ENCODE data around the gene DNM3. TPM values are rescaled to one million over a fixed set of nuclear protein-coding genes. Genes with fewer than 3 reads are reported as not detected.
"Not testable (repeated sequence)": the region's sequence is repeated elsewhere in the genome, so short reads cannot be mapped to it uniquely, and the experiment has no call there.

The DNM3 gene
- total RNA-seq, 1 donor from 2014 or later = 8.2 TPM

DNA sequence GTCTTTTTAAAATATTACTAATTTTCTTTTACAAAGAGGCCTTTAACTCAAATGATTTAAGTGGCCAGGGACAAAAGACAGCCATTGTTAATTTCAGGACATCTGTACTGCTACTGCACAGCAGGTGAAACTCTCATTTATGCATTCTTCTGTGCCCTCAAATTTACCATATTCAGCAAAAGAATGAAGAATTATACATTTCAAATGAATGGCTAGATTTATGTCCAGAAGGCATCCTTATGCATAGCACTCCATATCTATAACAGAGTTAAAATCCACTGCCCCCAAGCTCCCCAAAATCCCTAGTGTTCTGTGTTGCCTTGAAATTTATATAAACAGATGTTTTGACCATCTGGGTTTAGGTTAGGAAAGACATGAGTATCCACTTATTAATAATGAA lies 202.6 kb downstream of the DNM3 start:
- no peak for DNase-seq

DNA sequence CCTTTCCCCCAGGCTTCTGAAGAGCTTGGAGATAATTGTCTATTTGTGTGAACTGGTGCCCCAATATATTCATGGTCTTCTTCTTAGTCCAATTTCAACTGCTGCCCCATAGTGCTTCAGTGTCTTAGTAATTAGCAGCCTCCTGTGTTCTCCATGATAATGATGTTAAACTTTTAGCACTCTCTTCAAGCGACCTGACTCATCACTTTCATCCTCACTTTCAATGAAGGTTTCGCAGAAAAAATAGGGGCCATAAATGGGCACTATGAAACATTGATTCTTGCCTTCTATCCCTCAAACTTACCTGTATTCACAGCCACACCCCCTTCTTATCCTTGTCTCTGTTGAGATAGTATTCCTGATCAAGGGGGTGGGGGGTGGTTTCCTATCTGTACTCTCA lies 210.6 kb downstream of the DNM3 start:
- no peak for DNase-seq

DNA sequence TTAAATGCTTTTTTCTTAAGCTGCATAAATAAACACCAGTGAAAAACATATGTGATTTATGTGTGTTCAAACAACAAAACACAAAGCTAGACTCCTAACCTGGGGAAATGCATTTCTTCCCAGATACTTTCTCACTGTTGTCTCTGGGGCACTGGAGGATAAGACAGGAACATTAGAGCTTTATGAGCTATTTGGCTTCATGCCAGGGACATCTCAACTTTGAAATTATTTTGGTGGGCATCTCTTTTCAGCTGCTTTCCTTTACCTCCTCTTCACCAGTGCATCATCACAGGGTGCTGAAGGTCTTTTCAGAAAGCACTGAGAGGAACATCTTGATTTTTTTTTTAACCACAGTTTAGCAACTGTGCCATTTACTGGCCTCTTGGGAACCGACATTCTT lies 212.9 kb downstream of the DNM3 start:
- no peak for DNase-seq

DNA sequence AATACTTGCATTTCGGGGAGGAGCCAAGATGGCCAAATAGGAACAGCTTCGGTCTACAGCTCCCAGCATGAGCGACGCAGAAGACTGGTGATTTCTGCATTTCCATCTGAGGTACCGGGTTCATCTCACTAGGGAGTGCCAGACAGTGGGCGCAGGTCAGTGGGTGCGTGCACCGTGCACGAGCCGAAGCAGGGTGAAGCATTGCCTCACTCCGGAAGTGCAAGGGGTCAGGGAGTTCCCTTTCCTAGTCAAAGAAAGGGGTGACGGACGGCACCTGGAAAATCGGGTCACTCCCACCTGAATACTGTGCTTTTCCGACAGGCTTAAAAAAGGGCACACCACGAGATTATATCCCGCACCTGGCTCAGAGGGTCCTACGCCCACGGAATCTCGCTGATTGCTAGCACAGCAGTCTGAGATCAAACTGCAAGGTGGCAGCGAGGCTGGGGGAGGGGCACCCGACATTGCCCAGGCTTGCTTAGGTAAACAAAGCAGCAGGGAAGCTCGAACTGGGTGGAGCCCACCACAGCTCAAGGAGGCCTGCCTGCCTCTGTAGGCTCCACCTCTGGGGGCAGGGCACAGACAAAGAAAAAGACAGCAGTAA lies 214.6 kb downstream of the DNM3 start:
- DNase-seq = not testable (repeated sequence)

DNA sequence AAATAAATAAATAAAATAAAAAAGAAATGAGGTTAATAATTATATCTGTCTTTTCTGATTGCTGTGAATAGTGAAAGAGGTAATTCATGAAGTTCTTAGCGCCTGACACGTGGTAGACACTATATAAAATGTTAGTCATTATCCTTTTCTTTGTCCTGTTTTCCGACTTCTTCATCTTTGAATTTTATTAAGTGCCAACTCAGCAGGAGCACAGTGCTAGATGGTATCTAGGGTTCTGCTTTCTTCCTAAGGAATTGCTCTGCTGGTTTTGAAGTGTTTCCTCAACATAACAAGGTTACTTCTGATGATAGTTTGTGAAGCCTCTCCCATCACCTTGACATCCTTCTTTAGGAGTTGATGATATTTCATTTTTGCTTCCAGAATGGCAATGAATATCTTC lies 227.0 kb downstream of the DNM3 start:
- no peak for DNase-seq

DNA sequence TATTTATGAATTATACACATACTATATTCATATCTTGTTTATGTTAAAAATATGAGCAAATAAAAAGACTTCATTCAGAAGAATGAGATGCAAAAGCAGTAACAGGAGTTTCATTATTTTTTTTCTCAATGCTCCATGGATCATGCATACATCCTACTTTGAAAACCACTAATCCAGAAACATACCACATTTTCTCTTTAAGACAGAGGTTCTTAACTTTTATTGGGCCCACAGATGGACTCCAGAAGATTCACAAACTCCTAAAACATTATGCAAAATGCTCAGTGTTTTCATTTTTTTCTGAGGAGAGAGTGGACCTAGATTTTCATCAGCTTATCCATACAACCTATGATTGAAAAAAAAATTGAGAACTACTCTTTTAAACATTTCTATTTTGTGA lies 227.8 kb downstream of the DNM3 start:
- no peak for DNase-seq

DNA sequence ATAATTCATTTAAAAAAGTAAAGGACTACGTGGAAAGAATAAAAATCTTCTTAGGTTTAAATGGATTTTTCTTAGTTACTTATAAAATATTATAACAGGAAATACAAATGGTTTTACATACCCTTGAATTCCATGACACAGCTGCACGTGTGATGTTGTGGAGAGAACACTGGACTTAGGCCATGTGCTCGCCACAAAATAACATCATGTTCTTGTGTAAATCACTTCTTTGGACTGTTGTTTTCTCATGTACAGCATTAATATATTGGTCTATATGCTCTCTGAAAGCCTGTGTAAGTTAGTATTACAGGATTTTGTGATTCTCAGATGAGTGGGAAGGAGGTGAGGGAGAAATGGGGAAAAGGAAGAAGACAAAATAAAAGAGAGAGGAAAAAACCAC lies 228.2 kb downstream of the DNM3 start:
- no peak for DNase-seq

DNA sequence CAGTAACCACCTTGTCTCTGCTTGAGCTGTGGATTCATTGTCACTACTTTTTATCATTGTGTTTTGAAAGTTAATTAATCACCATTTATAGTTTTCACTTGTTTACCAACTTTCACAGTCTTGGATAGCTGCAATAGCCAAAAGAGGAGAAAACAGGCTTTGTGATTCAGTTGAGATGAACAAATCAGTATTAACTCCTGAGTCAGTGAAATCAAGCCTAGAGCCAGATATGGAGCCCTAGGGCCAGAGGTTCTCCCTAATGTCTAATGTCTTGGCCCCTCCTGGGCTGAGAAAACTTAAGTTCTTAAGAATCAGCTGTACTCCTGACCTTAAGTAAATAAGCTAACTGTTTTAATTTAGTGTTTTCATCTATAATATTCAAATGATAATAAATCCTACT lies 228.8 kb downstream of the DNM3 start:
- no peak for DNase-seq

DNA sequence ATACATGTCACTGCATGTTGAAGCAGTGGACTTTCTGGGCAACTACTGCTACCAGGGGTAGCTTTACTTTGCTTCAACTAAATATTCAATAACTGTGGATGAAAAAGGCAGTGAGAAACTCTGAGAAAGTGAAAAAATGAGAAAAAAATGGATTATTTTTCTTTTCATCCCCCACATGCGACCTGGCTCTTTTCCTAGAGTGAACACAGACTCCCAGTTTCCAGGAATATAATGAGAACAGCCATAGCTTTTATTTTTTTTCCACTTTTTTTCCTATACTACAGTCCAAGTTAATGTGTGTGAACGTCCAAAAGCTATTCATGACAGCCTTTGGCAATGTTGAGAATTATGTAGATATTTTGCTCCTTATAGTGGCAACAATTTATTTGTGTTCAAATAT lies 230.4 kb downstream of the DNM3 start:
- DNase-seq = no peak

DNA sequence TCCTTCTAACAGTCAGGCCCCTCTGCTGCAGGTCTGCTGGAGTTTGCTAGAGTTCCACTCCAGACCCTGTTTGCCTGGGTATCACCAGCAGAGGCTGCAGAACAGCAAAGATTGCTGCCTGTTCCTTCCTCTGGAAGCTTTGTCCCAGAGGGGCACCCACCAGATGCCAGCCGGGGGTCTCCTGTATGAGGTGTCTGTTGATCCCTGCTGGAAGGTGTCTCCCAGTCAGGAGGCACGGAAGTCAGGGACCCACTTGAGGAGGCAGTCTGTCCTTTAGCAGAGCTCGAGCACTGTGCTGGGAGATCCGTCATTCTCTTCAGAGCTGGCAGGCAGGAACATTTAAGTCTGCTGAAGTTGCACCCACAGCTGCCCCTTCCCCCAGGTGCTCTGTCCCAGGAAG lies 238.6 kb downstream of the DNM3 start:
- not testable (repeated sequence) for DNase-seq

DNA sequence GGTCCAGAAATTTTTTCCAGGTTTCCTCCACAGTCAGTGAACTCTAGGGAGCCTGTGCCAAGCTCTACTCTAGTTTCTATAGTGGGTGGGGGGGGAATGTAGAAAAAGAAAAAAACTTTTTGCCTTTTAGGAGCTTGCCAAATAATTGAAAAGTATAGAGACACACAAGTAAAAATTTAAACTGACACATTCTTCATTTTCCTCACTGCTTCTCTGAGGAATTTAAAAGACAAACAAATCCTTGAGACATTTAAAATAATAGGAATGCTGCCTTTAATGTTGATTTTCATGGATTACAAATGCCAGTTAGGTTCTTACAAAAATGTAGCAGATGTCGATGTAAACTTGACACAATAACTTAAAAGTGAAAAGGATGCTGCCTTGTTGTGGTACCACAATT lies 241.9 kb downstream of the DNM3 start:
- no peak for DNase-seq

DNA sequence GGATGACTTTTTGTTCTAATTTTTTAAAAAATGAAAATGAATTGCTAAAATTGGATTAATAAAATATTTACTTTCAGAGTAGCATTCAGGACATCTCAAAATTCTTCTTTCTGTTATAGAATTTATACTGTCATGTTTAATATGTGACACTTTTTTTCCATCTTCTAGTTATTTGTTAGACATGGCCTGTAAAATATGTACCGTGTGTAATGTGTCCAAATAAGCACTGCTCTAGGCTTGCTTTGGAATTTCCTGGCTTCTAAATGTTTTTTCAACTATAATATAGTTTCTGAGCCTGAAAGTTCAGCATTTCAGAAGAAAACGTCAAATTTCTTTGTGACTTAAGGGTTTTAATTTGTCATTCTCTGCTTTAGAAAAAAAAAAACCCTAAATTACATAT lies 243.6 kb downstream of the DNM3 start:
- DNase-seq = no peak

DNA sequence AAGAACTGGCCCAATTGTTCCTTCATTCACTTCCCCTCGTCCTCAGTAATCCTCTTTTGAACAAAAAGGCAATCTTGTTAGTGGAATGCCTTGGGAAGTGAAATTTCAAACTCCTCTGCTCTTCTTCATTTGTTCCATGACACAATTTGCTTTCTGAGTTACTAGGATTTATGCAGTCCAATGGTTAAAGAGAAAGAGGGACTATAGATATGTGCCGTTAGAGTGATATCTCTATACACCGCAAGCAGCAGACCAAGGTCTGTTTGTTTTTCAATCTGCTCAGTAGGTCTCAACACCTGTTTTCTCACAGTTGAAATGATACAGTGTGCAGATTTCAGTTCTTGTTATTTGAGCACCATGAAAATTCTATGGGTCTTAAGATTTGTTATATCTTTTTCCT lies 244.0 kb downstream of the DNM3 start:
- DNase-seq = no peak

DNA sequence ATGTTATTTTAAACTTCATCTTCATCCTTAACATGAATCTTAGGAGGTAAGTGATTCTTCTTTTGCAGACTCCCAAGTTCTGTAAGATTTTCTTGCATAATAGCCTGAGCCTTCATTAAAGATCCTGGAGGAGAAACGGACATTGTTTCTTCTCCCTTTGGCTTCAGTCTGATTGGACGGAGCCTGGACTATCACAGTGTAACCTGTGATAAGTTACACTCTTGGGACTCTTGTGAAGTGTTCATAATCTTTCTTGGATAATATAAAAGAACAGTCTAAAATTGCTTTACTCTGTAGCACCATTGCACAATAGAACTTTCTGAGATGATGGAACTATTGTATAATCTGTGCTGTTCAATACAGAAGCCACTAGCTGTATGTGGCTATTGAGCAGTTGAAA lies 244.8 kb downstream of the DNM3 start:
- no peak for DNase-seq

DNA sequence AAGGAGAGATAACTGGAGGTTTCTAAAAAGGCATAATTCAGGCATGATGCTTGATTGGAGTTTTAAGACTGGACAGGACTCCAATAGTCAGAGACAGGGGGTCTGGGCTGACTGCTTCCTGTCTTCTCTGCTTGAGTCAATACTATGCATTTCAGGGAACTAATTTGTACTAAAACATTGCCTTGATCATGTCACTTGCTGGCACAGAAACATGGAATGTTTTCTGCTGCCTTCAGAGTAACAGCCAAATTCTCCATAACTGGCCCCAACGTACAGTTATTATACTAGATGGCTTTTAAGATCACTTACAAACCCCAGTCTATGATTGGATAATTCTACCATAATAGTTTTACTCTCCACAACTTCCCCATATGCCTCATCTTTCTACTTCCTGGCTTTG lies 247.0 kb downstream of the DNM3 start:
- DNase-seq = no peak

DNA sequence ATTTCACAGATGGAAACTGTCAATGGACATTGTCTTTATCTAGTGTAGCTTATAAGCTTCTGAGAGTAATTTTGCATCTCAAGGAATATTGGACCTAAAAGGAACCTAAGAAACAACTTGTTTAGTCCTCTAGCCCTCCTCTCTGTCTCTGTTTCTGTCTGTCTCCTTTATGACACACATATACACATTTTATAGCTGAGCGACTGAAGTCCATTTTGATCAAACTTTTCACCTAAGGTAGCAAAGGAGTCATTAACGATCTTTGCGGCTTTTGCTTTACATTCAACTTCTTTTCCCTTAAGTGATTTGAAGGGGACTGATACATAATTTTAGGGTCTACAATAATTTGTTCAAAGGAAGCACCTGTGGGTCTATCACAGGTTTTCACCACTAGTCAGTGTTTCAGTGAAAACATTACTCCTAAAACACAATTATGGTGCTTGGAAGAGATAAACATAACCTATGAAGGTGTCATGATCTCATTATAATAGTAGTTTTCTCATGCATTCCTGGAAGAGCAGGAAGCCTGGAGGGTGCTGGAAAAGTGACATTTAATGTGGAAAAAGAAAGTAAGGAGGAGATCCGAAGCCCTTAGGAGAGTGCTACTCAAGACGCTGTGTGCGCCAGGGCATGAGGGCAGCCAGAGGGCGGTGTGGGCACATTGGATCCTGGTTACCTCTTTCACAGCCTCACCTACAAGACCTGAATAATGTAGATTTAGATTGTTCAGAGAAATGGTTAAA lies 248.6 kb downstream of the DNM3 start:
- DNase-seq = peak; percentile 81

DNA sequence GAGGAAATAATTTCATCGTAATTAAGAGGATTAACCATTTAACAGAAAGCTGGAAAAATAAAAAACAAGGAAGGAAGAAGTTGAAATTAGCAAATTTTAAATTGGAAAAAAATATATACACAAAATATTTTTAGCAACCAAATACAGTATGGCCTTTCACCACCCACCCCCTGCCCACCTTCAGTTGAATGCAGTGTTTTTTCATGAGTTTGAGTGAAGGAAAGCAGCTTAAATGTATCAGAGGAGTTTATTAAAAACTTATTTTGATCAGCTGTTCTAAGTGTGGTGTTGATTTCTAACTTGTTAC lies 249.2 kb downstream of the DNM3 start:
- no peak for DNase-seq

DNA sequence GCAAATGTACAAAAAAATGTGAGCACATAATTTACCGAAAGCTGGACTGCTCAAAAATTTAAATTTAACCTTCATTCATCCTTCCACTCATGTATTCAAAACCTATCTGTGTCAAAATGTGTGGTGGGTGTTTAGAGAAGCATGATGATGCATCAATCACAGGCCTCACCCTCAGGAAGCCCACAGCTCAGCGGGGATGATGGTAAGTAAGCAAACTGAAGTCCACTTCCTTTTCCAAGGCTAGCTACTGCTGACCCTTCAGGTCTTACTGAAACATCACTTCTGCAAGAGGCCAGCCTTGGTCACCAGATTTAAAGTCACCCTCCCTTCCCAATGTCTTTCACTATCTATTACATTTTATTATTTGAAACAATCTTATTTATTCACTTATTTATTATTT lies 254.5 kb downstream of the DNM3 start:
- no peak for DNase-seq

DNA sequence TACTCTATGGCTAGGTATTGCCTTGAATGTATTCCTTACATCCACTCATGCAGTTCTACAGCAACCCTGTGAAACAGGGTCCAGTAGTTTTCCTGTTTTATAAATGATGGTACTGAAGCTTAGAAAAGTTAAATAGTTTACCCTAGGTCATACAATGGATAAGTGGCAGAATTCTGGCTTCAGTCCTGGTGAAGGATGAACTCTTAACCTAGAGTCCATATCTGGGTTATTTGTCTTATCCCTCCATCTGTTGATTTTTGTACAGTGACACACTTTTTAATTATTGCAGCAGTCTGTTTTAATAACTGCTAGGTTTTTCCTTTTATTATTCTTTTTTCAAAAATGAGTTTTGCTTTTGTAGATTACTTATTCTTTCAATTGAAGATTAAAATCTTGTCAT lies 263.9 kb downstream of the DNM3 start:
- DNase-seq = no peak

DNA sequence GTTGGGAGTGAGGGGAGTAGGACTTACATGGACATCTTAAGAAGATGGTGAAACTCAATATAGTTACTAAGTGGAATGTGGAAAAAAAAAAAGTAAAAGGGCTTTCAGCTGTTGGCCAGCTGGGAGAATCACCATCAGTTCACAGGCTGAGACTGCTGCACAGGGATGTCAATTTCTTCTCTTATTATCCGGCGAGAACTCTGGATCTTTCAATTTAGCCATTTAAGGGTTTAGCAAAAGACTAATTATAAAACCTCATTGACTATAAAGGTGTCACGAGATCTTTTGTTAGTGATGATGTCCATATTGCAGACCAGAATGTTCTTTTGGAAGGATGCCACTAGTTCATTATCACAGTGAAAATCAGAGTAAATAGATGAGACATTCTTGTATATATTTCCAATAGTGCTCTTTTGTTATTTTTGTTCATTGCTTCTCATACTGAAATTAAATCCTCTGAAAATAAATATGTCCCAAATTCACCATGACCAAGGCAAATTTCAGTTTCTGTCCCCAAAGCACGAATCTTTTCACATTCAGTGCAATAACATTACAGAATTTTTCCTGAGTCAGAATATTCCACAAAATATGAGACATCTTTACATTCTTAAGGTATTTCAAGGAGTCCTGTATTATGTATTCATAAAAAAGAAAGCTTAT lies 266.1 kb downstream of the DNM3 start:
- no peak for DNase-seq

DNA sequence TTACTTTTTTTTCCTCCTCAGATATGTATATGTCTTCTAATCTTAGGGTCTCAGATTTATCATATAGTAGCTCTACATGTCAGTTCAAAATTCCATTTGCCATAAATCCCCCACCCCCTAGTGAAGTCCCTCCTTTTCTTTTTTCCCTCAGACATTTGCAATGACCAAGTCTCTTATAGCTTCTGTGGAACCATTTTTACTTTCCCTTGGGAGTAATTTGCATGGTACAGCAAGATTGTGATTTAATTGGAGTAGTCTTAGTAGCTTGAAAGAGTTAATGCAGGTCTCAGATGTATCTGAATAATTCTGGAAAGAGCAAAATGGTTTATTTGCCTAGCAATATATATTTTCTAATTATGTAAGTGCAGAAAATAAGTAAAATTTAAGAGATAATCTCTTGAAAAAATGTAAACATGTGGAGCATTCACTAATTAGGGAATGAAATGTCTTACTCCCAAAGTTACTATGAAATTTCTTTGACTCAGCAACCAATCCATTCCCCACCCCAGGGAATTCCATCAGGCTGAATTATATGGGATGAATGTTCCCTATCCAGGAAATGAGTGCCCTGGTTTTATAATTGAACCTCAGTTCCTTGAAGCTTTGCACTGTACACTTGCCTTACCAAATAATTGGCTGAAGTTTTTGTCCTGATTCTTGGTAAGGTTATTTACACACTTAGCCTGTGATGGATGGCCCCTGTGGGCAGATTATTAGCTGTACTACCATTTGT lies 267.0 kb downstream of the DNM3 start:
- DNase-seq = peak; percentile 29

DNA sequence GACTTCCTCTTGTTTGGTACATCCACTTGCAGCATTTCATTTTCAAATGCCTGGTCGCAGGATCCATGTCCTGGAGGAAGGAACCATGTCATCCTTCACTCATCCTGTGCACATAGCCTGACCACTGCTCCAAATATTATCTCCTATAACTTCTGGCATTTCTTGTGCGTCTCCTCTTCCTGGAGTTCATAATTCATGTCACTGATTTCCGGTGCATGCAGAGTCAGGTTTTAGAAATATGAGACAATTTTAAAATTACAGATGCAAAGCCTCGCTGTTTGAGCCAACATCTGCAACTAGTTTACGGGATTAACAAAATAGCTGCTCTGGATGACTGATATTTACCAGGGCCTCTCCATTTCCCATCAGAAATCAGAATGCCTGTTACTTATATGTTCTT lies 268.1 kb downstream of the DNM3 start:
- peak; percentile 45 for DNase-seq

DNA sequence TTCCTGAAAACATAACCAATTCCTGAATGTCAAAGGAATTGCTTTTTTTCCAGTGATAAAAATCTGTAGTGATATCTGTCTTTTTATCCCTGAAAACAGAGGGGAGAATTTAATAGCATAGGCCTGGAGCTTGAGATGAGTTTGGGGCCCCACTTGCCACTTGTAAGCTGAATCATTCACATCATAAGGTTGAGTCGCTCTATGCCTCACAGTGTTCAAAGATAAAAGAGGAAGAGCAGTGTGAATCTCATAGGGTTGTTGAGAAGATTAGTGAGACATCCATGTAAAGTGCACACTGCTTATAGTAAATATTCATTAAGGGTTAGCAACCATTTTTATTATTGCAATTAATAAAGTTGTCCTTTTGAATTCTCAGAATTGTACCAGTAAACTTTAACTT lies 271.3 kb downstream of the DNM3 start:
- no peak for DNase-seq

DNA sequence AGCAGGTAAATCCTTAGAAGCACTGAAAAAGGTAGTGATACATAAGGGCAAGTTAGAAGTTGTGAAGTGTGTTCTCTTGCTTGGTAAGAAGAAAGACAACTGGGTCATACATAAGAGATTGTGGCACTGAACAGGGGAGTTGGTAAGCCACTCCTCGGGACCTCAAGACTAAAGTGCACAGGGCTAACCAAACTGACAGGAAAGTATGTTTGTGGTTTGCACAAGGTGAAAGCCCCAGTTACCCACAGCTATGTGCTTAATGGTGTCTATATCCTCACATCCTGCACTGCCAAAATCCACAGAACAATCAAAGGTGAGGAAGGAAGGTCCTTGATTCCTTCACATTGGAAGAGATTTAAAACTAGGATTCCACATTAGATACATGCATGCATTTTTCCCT lies 276.5 kb downstream of the DNM3 start:
- no peak for DNase-seq

Data from dermis blood vessel endothelial cell (primary cell).